ENCODE results near the gene PTPRQ. TPM values are rescaled to one million over a fixed set of nuclear protein-coding genes. Genes with fewer than 3 reads are reported as not detected.
"Not testable (repeated sequence)": the region's sequence is repeated elsewhere in the genome, so short reads cannot be mapped to it uniquely, and the experiment has no call there.

The PTPRQ gene
- total and polyA plus RNA-seq, 11 donors = 0.05 to 4.2 (median 0.20) TPM; not detected in 2

GRCh38 chr12:80659512-80660063 lies 215.6 kb downstream of the PTPRQ start:
- H3K9me3 ChIP-seq = no peaks in the 10 kb centered on the region
- no peaks in the 10 kb centered on the region for H3K27me3 ChIP-seq
- H3K4me3 ChIP-seq = no peak overlapping the region
- no peaks in the 10 kb centered on the region for H3K4me1 ChIP-seq
- no peaks in the 10 kb centered on the region for H3K36me3 ChIP-seq
- no peak overlapping the region for H3K27ac ChIP-seq
- DNase-seq (no peak), ATAC-seq (no peak)
- intact Hi-C loops (cut with DNase I) = no loop called here
- TF ChIP-seq POLR2A (IDR thresholded peaks at IDR 0.05) (no peak), CTCF (IDR thresholded peaks at IDR 0.05) (no peak)
- WGBS, 4 donors = 77 to 88% (median 83%) methylated on average over 5 of the region's 5 CpGs

- H3K27me3 ChIP-seq = no peaks in the 10 kb centered on the region
- no peak for DNase-seq
- intact Hi-C loops (cut with DNase I) = no loop called here
- H3K9me3 ChIP-seq = peaks cover 0 to 3% (median 0%) of the 10 kb centered on the region in 12 donors
- no peaks in the 10 kb centered on the region for H3K4me1 ChIP-seq
- H3K27ac ChIP-seq = no peak overlapping the region
- ATAC-seq = no peak
- TF ChIP-seq CTCF (IDR thresholded peaks at IDR 0.05) (no peak), POLR2A (IDR thresholded peaks at IDR 0.05) (no peak)
- H3K4me3 ChIP-seq = no peak overlapping the region
- no peaks in the 10 kb centered on the region for H3K36me3 ChIP-seq
These were observed 218.6 kb downstream of the PTPRQ start for GRCh38 chr12:80662586-80662985.

- Histone ChIP-seq H3K4me3 (no peak overlapping the region), H3K4me1 (no peaks in the 10 kb centered on the region), H3K36me3 (no peaks in the 10 kb centered on the region), H3K27me3 (no peaks in the 10 kb centered on the region), H3K9me3 (peaks cover 0 to 3% (median 0%) of the 10 kb centered on the region in 12 donors), H3K27ac (no peak overlapping the region)
- DNase-seq (no peak), ATAC-seq (no peak)
- 71 to 73% (median 72%) methylated on average over 5 of the region's 5 CpGs for WGBS, 4 donors
- intact Hi-C loops (cut with DNase I) = no loop called here
- TF ChIP-seq POLR2A (IDR thresholded peaks at IDR 0.05) (no peak), CTCF (IDR thresholded peaks at IDR 0.05) (no peak)
These were observed 226.2 kb downstream of the PTPRQ start for GRCh38 chr12:80670214-80670613.

- H3K36me3 ChIP-seq; H3K4me3 ChIP-seq; H3K27ac ChIP-seq; H3K27me3 ChIP-seq; H3K4me1 ChIP-seq; ATAC-seq; H3K9me3 ChIP-seq; intact Hi-C loops (cut with DNase I); DNase-seq: not testable (repeated sequence)
- WGBS, 4 donors = 88 to 98% (median 95%) methylated on average over 13 of the region's 13 CpGs
These were observed 232.1 kb downstream of the PTPRQ start for GRCh38 chr12:80676042-80676636.

GRCh38 chr12:80676856-80677255 lies 232.8 kb downstream of the PTPRQ start:
- no peak for ATAC-seq
- H3K27ac ChIP-seq = no peak overlapping the region

More at GRCh38 chr12:80676856-80677255, 232.8 kb downstream of the PTPRQ start:
- WGBS, 4 donors = 68 to 76% (median 74%) methylated on average over 1 of the region's 1 CpG
- Histone ChIP-seq H3K9me3 (no peaks in the 10 kb centered on the region), H3K36me3 (no peaks in the 10 kb centered on the region), H3K4me1 (no peaks in the 10 kb centered on the region), H3K4me3 (no peak overlapping the region), H3K27me3 (no peaks in the 10 kb centered on the region)
- TF ChIP-seq POLR2A (IDR thresholded peaks at IDR 0.05) = no peak
- TF ChIP-seq CTCF (IDR thresholded peaks at IDR 0.05) = no peak
- no peak for DNase-seq
- intact Hi-C loops (cut with DNase I) = no loop called here
